GM12872 (cell line): ENCODE measurements around the gene AIG1.

Experiments used
- CTCF ChIP-seq: IDR thresholded peaks from 3 replicates; pipeline ENCODE4 v1.5.1; 2011; ENCODE audit warnings: low read depth, mild to moderate bottlenecking, low read length, moderate library complexity; ENCODE audit not compliant: insufficient read depth

The AIG1 gene

GRCh38 chr6:143369971-143370370 is 309.3 kb downstream of the AIG1 start:
- TF ChIP-seq CTCF, result no peak

- TF ChIP-seq CTCF, result no peak
Measured at GRCh38 chr6:143370812-143371370, 310.2 kb downstream of the AIG1 start.

- TF ChIP-seq CTCF, result no peak
Measured at GRCh38 chr6:143372199-143372882, 311.7 kb downstream of the AIG1 start.

- 0 out of 3 replicates have a peak, but pooled peaks have one; percentile 13 for TF ChIP-seq CTCF
Measured at GRCh38 chr6:143374014-143374413, 313.3 kb downstream of the AIG1 start.

GRCh38 chr6:143375022-143375585 is 314.4 kb downstream of the AIG1 start:
- no peak for TF ChIP-seq CTCF

- no peak for TF ChIP-seq CTCF
Measured at GRCh38 chr6:143376375-143376774, 315.7 kb downstream of the AIG1 start.

GRCh38 chr6:143376861-143377260 is 316.2 kb downstream of the AIG1 start:
- TF ChIP-seq CTCF, result no peak
